Hematopoietic multipotent progenitor cell treated with erythropoietin and hydrocortisone succinate and interleukin-3 and kit ligand, for 6 days (in vitro differentiated cells): ENCODE results near the gene S100A7A.
"Not testable (repeated sequence)": the region's sequence is repeated elsewhere in the genome, so short reads cannot be mapped to it uniquely, and the experiment has no call there.

Experiments used
- DNase-seq: peaks from one replicate; pipeline ENCODE4 v3.0.0-alpha.2; 2015

Gene S100A7A

DNA sequence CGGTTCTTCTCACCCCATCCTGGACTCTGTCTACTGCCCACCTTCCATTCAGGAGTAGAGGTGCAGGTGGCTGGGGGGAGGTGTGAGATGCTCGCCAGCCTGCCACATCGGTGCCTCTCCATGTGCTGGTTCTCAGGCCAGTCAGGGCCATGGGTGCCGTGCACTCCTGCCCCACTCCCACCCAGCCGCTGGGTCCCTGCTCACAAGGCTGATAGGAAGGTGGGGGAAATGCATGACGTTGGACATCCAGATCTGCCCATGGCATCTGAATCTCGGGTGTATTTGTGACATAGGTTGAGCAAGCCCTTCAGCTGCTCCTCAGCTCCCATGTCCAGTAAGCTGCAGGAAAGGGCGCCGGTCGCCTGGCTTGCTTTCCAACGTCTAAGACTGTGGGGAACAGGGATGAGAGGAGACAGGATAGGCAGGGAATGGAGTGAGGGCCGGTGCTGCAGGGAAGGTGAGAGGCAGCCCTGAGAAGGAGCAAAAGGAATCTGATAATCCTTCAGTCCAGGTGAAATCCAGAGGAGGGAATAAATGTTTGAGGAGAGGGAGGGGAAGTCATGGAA, 11.8 kb downstream of the S100A7A start:
- no peak for DNase-seq

DNA sequence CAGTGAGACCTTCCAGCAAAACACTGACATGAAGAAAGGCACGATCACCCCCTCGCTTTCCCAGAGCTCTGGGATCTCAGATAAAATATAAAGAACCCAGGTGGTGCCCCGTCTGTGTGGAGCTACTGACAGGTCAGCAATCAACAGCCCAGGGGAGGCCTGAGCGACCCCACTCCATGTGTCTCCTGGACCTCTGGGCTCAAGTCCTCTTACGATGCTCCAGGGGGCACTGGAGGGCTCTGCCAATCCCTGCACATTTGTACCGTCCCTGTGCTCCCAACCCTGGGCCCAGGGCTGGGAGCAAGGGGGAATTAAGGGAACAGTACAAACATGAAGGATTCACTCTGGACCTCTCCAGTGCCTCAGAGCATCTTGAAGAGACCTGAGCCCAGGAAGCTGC, 12.5 kb downstream of the S100A7A start:
- DNase-seq, result no peak

DNA sequence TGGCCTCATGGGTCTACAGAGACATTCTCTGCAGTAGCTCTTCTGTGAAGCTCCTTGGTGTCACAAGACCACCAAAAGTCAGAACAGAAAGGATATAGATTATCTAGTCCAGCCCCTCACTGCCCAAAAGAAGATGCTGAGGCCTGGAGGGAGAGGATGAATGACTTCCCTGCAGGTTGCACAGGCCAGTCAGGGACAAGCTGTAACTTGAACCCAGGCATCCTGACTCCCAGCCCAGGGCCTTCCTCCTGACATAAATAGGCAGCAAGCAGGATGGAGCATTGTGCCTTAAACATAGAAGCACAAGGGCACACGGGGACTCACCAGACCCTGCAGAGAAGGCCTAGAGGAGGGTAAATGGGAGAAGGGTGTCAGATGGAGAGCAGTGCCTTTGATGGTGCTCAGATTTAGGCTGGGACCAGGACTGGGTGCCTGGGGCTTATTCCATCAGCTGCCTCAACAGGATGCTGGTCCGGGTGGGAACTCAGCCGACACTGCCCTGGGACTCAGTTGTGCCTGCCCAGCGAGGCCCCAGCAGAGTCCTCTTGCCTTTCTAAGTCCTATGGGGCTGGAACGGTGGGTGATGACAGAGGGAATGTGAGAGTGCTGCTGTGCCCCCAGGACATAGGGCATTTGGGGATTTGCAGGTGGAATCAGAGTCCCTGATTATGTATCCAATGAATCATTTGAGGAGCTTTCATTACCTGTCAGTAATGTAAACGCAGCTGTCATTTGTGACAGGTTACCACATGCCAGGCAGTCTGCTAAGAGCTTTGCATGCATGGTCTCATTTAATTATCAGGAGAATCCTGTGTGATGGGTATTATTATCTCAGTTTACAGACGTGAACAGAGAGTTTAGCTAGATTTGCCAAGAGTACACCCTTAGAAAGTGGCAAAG, 13.2 kb downstream of the S100A7A start:
- DNase-seq, result no peak

DNA sequence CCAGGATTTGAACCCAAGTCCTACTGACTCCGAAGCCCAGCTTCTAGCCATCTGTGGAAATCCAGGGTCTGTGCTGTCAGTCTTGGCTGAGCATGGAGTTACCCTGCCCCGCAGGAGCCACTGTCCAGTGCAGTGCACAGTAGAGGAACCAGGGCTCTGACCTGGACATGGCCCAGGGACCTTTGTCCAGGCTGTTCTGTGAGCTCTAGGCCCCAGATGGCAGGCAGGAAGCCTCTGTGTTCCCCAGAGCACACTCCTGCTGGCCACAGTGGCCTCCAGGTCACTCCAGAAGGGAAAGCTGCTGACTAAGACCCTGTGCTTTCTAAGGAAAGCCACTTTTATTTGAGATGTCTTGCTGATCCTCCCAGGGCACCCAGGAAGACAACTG, 13.8 kb downstream of the S100A7A start:
- DNase-seq, result no peak

DNA sequence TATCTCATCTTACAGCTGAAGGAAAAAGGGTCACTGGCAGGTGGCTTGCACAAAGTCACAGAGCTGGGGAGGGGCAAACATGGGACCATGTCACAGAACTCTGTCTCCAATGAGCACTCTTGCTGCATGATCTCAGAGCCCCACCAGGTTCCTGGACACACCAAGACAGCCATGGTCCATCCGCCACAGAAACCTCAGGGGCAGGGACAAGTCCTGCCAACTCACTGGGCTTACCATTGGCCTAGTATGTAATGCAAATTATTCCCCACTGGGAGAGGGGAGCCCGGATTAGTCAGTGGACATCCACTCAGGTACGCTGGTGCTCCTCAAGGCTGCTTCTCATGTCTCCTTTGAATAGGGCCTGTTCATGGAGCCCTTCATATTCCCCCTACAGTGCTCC, 14.2 kb downstream of the S100A7A start:
- DNase-seq, result no peak

DNA sequence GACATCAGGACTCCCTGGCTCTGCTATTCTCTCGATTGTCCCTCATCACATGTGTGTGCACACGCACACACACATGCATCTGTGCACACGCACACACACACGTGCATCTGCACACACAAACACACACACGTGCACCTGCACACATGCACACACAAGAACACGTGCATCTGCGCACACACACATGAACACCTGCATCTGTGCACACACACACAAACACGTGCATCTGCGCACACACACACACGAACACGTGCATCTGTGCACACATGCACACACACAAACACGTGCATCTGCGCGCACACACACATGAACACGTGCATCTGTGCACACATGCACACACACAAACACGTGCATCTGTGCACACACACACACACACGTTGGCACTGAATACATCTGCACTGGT, 14.7 kb downstream of the S100A7A start:
- DNase-seq, result no peak

DNA sequence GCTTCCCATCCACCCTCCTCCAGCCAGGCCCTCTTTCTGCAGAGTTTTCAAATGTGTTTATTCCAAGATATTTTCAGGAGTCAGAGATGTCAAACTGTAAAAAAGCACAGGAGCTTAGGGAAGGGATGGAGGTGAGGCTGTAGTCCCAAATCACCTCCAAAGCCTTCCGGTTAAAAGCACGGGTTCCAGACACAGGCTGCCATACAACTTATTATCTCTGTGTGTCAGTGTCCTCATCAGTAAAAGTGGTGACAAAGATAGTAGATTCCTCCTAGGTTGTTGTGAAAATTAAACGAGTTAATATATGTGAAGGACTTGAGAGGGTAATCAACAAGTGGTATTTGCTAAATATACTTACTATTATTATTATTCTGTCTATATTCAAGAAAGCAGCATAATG, 15.1 kb downstream of the S100A7A start:
- no peak for DNase-seq

DNA sequence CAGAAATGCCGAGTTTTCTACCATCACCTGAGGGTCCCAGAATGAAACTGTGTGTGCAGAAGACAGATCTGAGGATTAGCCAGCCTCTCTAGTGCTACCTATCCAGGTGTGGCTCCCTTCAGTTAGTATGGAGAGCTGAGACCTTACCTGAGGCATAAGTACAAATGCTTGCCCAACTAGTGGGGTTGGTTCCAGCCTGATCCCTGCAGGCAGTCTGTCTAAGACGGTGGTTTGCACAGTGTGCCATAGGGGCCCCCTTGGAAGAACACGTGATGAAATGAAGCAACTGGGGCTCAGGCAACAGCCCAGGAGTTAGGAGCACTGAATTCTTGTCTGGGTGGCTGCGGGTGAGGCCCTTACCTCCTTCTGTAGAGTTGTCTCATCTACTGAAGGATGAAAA, 15.6 kb downstream of the S100A7A start:
- no peak for DNase-seq

DNA sequence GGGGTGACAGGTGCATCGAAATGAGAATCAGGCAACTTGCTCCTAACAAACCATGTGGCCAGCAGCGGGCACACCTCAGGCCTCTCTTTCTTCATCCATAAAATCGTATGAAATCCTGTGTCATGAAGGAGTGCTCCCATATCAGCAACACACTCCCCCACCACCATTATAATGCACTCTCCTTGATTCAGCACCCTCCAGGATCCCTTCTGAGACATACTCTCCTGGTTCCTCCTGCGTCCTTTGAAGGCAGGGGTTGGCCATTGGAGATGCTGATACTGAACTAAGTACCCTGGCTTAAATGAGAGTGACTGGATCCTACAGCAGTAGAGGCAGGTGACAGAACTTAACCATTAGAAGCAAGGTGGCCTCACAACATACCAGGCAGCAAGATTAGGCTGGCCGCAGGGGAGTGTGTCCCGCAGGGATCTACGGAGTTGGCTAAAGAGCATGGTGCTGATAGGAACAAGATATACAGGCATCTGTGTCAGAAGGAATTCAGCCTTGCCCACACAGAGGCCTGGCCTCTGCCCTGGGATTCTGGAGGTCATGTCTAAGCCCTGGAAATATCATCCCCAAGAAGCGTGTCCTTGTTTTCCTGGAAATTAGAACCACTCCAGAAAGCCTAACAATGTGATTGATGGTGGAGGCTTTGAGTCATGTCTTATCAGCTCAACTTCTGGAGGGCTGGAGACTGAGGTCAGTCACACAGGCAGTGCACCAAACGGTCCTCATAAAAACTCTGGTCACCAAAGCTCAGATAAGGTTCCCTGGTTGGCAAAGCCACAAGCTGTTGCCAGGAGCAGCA, 16.8 kb downstream of the S100A7A start:
- peak; percentile 51 for DNase-seq

DNA sequence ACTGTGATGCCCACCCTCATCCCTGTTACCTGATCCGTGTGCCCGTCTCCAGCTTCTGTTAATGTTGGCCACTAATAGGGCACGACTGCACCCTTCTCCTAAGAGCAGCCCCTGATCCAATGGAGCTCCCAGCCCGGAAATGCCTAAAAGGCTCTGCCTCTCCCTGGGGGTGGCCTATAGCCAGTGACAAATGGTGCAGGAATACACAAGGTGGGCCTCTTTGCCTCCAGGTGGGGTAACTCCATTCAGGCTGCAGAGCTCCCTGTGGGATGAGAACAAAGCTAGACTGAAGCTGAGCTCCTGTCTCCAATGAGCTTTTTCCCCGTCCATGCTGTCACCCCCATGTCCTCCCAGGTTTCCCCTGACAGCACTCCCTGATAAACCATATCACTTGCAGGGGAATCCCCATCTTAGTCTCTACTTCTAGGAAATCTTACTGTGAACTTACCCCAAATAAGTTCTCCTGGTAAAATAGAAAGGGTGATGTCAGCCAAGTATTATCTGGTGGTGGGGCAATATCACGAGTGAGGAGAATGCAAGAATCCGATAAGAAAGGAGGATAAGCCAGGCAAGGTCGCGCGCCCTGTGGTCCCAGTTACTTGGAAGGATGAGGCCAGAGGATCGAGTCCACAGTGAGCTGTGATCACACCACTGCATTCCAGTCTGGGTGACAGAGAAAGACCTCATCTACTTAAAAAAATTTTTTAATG, 18.6 kb downstream of the S100A7A start:
- DNase-seq, result peak; percentile 24

DNA sequence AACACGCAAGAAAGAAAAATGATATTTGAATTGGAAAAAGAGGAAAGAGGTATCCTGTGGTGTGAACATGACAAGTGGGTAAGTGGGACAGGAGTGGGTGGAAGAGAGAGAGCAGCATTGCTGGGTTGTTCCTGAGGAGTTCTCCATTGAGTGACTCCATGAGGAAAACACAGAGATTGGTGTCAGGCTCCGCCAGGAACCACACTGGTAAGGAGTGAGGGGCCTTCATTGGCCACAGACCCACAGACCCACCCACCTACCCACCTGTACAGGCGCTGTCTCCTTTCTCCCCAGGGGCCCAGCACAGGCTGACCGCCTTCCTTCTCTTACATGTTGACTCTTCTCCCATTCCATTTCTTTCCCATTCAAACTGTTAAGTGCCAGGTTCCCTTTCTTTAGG, 20.9 kb downstream of the S100A7A start:
- DNase-seq, result no peak

DNA sequence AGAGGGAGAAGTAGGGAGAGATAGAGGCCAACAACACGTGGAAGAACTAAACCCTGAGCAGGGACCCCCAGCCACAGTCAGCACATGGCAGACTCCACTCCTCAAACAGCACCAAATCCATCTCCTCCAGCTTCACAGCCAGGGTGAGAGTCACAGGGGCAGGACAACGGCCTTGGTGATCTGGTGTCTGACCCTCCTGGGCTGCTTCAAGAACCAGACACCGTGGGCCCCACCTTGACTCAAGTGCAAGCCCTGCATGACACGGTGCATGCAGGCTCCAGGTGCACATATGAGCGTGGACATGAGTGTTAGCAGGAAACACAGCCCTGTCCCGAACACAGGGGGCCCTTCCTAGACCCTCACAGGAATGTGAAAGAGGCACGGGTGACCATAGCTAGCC, 22.3 kb downstream of the S100A7A start:
- no peak for DNase-seq

DNA sequence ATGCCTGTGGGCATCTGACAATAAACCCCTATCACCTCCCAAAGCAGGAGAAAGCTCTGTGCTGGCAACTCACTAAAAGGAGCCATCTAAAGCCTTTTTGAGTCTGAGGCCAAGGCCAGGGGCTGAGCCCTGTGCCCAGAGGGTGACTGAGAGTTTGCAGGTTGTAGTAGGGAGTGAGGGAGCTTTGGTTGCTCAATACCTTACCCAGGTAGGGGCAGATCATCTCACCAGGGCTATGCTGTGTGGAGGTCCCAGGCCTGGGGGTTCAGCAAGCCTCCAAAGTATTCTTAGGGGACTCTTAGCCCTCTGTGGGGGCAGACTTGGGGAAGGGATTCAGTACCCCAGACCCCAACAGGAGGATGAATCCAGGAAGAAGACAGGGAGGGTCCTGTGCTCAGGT, 23.0 kb downstream of the S100A7A start:
- no peak for DNase-seq

DNA sequence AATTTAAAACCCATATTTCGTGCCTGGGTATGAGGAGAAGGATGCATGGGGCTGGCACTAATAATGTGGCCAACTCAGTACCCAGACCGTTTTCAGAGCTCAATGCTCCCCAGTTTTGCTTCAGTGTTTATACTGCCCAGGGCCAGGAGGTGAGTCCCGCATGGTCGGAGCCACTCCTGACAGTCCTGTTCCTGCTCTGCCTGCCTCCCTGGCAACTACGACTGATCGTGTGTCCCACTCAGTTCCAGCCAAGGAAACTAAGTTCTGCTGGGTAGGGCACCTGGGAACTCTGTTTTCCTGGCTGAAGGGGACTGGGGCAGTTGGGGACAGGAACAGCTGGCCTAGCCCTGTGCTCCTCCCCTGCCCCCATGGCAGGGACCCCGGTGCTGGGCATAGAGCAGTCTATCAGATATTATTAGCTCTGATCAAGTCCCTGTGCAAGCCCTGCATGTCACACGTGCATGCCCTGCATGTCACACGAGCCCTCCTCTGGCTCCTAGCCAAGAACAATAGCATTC, 25.0 kb downstream of the S100A7A start:
- no peak for DNase-seq

DNA sequence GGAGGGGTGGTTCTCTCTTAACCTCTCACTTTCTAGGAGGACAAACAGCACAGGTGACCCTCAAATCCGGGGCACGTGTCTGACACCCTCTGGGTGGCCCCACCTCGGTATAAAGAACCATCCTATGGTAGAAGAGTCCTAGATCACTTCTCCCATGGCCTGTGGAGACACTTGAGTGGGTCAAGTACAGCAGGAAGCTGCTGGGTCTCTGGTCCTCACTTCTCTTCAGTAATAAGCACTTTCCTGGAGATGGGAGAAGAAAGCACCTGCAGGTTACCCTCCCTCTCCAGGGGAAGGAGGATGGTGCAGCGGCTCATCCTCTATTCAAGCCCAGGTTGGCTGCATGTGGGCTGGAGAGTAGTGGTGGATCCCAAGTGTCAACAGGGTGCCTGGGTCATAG, 27.2 kb downstream of the S100A7A start:
- no peak for DNase-seq

DNA sequence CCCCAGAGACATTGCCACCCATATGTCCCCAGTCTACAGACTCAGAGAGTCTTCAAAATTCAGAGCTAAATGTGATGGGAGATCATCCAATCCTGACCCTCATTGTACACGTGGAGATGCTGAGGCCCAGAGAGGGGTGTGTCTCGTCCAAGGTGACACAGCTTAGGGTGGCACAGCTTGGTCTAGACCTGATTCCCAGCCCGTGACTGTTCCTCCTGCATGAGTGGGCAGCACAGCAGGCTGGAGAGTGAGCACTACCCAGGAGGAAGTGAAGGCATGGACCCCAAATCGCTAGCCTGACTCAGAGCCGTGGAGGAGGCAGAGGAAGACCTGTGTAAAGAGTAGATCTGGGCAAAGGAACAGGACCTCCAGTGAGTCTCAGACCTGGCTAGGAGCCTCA, 27.8 kb downstream of the S100A7A start:
- no peak for DNase-seq

DNA sequence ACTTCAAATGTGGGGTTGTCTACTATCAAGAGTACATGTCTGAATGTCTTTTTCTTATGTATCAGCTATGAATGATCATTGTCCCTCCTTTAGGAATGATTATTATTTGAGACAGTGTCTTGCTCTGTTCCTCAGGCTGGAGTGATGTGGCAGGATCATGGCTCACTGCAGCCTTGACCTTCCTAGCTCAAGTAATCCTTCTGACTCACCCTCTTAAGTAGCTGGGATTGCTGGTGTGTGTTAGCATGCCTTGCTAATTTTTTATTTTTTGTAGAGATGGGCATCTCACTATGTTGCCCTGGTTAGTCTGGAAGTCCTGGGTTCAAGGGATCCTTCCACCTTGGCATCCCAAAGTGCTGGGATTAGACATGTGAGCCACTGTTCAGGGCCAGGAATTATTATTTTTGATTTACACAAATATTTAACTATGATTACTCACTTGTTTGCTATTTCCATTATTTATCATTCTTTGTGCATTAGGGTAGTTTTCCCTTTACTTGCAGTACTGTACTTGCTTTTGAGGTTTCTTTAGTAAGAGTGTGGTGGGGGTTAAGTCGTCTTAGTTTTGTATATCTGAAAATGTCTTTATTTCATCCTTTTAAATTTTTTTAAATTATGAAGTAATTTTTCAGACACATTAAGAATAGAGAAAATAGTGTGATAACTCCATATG, 31.3 kb downstream of the S100A7A start:
- no peak for DNase-seq

DNA sequence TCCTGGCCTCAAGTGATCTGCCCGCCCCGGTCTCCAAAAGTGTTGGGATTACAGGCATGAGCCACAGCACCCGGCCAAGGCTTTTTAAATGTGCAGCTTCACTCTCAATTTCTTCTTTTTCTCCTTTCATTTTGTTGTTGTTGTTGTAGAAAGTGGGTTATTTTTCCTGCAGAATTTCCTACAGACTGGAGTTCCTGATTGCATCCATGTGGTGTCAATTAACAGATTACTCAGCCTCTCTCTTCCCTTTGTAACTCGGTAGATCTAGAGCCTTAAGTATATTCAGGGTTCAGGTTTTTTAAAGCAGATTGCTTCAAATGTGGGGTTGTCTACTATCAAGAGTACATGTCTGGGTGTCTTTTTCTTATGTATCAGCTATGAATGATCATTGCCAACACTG, 32.5 kb downstream of the S100A7A start:
- not testable (repeated sequence) for DNase-seq

DNA sequence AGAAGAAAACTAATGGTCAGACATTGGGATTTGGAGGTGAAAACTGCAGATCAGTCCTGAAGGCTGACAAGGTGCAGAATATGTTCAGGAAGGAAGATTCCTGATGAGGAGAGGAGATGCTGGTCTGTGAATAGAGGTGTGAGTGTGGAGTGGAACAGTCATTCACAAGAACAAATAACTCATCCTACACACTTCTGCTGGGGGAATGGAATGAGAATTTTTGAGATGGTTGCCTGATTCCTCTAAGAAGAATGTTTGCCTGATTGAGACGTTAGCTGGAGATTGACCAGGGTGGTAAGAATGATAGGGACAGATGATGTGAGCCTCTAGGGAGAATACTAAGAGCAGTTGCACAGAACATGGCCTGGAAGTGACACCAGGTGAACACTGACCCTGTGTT, 40.1 kb downstream of the S100A7A start:
- no peak for DNase-seq

DNA sequence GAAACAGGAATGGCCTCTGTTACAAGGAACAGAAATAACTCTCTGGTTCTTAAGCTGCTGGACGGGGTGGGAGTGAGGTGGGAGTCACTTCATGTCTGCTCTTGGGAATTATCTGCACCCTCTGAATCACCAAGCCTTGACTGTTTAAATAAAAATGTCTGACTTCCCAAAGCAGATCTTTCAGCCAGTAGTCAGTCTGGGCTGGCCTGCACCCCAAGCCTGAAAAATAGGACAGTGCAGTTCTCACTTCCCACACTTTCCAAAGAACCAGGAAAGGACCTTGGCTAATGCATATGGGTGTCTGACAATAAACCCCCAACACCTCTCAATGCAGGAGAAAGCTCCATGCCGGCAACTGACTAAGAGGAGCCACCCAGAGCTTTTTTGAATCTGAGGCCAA, 43.3 kb downstream of the S100A7A start:
- DNase-seq, result no peak

DNA sequence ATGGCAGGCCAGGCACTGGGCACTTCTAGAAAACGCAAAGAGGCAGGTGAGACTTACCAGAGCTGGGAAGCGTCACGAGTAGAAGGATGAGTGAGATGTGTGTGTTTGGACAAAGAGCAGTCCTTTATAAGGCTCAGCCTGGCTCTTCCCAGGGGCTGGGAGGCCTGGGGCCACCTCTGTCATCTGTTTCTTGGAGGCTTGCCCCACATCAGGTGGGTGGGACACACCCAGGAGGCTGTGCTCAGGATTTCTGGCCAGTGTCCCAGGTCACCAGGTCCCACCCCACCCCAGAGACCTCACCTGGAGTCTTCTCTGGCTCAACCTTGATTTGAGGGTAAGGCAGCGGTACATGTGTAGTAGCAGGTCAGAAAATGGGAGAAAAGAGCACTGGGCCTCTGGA, 44.2 kb downstream of the S100A7A start, which contains the start of gene S100A7:
Gene S100A7 (minus strand): TSS at position 101 of the 400 bp plus-strand sequence. CDS start 1,638 bp downstream, outside the sequence.
- DNase-seq, result no peak

DNA sequence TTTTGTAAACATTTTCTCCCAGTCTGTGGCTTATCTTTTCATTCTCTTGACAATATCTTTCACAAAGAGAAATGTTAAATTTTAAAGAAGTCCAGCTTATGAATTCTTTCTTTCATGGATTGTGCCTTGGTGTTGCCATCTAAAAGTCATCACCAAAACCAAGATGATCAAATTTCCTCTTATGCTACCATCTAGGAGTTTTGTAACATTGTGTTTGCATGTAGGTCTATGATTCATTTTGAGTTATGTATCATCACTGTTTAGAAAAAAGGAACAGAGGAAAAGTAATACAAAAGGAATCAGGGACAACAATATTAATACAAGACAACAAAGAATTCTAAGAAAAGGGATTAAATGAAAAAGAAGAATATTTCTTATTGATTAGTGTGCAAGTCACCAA, 46.4 kb downstream of the S100A7A start:
- DNase-seq, result not testable (repeated sequence)
